Renal cortical epithelial cell (primary cell): ENCODE measurements around the gene KRTAP5-3. TPM values are rescaled to one million over a fixed set of nuclear protein-coding genes. Genes with fewer than 3 reads are reported as not detected.
"Not testable (repeated sequence)": the region's sequence is repeated elsewhere in the genome, so short reads cannot be mapped to it uniquely, and the experiment has no call there.

ENCODE experiments used
- DNase-seq: peaks from one replicate; pipeline ENCODE4 v3.0.0-alpha.2; 2011; ENCODE audit warnings: low read depth
- total RNA-seq: library from RNA; depleted of rRNA; stranded (reverse); fragments of >200 nt; gene quantifications from 2 replicates; pipeline ENCODE4 v1.2.3, GENCODE V29; 2014

The KRTAP5-3 gene
- total RNA-seq, 1 donor from 2014 or later: not detected

GRCh38 chr11:1582909-1583308 is 25.4 kb downstream of the KRTAP5-3 start:
- DNase-seq: not testable (repeated sequence)

DNA sequence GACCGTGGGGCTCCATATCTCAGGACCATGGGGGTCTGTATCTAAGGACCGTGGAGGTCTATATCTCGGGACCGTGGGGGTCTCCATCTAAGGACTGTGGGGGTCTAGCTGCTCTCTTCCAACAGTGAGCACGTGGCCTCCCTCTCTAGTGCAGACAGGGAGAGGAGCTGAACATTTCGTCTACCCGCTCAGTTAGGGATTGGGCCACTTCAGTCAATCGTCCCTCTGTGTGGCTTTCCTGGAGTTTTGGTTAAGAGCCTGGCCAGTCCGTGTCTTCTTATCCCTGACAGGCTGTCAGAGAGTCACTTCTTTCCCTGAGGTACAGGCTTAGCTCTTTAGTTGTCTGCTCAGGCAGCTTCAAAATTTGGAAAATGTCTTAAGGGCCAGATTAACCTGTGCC is 26.3 kb downstream of the KRTAP5-3 start:
- no peak for DNase-seq

GRCh38 chr11:1576825-1577224 is 31.4 kb downstream of the KRTAP5-3 start:
- no peak for DNase-seq

DNA sequence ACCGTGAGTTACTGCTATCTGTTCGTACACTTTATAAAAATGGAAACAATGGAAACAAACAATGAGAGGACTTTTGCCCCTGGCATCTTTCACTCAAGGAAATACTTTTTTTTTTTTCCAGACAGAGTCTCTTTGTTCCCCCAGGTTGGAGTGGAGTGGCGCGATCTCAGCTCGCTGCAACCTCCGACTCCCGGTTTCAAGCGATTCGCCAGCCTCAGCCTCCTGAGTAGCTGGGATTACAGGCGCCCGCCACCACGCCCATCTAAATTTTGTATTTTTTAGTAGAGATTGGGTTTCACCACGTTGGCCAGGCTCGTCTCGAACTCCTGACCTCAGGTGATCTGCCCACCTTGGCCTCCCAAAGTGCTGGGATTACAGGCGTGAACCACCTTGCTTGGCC is 32.5 kb downstream of the KRTAP5-3 start:
- not testable (repeated sequence) for DNase-seq

- no peak for DNase-seq
Observed at GRCh38 chr11:1574933-1575242, 33.4 kb downstream of the KRTAP5-3 start.

DNA sequence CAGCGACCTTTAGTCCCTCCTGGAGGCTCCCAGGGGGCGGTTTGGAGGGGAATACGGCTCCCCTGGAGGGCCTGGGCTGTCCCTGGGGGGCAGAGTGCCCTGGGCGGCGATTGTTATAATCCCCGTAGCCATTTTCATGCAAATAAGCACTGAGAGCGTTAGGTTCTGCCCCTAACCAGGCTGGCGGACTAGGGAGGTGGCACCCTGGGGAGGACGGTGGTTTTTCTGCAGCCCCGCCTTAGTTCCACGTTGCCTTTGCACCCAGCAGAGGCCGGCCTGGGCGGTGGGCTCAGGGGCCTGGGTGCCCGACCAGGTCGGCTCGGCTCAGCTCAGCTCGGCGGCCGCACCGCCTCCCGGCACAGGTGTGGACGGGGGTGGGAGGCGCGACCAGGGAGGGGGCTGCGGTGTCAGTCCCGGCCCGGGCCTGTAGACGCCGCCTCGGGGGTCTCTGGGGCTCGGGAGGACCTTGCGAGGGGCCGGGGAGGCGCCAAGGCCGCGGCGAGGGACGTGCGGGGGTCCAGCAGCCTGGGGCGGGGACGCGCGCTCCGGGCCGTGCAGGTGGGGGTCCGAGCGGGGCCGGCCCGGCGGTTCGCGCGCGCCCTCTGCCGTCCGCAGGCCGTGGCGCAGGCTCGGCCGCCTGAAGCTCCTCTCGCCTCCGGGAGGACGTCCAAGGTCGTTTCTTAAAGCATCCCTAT is 33.9 kb downstream of the KRTAP5-3 start:
- DNase-seq: no peak

DNA sequence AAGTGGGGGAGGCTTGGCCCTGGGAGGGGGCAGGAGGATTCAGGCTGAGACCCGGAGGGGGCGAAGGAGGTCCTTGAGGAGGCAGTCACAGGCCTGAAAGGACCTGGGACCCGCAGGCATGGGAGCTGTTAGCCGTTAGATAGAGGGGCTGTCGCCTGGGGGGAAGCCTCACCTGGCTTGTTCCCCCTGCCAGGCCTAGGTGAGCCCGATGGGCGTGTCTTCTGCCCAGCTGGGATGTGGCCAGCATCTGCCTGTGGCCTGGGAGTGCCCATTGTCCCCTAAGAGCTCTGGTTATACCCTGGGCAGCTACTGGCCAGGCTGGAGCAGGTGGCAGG is 34.4 kb downstream of the KRTAP5-3 start:
- no peak for DNase-seq

- DNase-seq: no peak
Observed at GRCh38 chr11:1573077-1573902, 35.0 kb downstream of the KRTAP5-3 start.

DNA sequence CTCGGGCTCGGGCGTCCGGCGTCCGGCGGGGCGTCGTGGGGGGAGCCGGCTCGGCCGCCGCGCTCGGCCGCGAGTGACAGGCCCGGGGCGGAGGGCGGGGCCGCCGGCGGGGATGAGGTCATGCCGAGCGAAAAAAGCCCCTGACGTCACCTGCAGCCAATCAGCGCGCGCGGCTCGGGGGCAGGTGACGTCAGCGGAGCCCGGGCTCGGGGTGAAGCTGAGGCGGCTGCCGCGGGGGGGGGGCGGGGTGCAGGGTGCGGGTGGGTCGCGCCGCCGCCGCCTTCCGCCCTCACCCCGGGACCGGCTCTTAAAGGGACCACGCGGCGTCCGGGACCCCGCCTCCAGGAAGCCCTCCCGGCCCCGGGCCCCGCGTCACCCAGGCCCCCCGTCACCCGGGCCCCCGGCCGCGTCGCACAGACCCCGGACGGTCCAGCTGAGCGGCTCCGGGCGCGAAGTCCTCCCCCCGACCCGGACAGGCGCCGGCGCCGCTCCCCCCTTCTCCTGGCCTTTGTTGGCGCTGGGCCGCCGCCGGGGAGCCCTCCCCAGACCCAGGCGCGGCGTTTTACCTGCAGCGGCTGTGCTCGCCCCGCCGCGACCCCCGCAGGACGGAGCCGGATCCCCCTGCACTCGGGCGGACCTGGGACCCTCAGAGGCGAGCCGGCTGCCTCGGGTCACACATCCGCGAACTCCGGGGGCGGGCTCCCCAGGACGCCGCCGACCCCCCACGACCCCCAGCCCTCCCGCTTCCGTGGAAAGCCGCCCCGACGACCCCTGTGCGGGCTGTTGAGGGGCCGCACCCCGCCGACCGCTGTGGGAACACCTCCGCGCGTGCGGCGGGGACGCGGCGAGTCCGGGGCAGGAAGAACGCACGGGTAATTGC is 35.8 kb downstream of the KRTAP5-3 start, which contains the start of gene DUSP8:
Gene DUSP8 (minus strand): TSS at position 75 of the 880 bp plus-strand sequence. CDS start 6,445 bp downstream, outside the sequence.
- peak; percentile 20 for DNase-seq

DNA sequence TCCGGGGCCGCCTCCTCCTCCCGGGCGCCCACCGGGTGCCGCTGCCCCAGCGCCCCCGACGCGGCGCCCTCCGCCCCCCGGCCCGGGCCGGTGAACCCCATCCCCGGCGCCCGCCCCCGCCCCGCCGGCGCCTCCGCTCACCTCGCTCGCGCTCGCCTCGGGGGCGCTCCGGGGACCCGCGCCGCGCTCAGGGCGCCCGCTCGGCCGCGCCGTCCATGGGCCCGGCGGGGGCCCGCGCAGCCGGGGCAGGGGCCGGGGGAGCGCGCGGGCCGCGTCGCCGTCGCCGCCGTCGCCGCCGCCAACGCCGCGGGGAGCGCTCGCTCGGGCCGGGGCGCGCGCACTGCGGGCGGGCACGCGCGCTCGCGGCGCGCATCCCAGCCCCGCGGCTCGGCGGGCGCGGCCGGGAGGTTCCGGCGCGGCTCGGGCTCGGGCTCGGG is 36.5 kb downstream of the KRTAP5-3 start:
- no peak for DNase-seq

- DNase-seq: no peak
Observed at GRCh38 chr11:1570896-1571759, 37.1 kb downstream of the KRTAP5-3 start.

DNA sequence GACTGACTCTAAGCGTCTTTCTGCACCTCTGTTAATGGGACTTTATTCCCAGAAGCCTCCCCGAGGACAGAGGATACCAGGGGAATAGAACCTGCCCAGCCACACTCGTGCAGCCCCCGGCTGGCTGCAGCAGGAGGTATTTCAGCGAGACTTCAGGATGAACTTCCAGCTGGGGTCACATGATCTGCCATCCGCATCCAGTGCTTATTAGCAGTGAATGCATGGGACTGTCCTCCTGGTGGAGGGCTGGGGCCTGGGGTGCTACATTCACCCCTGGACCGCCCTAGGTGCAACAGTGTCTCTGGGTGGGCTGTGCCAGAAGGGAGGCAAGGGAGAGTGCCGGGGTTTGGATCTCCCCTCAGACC is 37.8 kb downstream of the KRTAP5-3 start:
- no peak for DNase-seq

- no peak for DNase-seq
Observed at GRCh38 chr11:1570001-1570453, 38.2 kb downstream of the KRTAP5-3 start.

GRCh38 chr11:1569251-1569780 is 38.9 kb downstream of the KRTAP5-3 start:
- DNase-seq: no peak

DNA sequence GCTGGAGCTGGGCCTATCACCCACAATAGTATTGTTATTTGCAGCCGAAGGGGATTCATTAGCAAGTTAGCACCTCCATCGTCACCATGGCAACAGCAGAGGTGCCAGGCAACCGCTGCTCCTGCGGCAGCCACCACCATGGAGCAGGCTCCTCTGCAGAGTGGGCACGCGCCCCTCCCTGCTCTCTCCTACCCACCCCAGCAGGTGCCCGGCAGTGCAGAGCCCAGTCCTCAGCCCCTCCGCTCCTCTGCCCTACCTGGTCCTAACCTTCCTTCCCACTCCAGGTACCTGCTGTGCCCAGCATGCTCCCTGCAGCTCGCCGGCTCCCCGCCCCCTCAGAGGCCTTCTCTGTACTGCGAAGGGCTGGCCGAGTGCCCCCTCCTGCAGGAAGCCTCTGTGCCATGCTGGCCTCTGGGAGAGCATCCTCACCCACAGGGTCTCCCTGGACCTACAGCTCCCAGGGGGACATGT is 39.8 kb downstream of the KRTAP5-3 start:
- DNase-seq: no peak

DNA sequence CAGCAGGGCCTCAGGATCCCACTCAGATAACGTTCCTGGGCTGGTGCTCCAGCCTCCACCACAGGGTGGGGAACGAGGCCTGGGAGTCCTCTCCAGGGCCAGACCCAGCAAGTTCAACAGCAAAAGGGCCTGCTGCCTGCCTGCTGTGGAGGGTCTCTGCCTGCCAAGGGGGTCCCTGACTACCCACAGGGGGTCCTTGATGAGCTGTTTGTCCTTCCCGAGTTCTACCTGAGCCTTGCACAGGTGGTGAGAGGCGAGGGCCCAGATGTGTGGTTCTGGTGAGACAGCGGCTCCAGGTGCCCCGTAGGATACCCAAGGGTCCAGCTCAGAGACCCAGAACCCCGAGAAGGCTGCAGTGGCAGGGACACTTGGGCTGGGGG is 40.6 kb downstream of the KRTAP5-3 start:
- no peak for DNase-seq

GRCh38 chr11:1567052-1567720 is 41.1 kb downstream of the KRTAP5-3 start:
- no peak for DNase-seq

DNA sequence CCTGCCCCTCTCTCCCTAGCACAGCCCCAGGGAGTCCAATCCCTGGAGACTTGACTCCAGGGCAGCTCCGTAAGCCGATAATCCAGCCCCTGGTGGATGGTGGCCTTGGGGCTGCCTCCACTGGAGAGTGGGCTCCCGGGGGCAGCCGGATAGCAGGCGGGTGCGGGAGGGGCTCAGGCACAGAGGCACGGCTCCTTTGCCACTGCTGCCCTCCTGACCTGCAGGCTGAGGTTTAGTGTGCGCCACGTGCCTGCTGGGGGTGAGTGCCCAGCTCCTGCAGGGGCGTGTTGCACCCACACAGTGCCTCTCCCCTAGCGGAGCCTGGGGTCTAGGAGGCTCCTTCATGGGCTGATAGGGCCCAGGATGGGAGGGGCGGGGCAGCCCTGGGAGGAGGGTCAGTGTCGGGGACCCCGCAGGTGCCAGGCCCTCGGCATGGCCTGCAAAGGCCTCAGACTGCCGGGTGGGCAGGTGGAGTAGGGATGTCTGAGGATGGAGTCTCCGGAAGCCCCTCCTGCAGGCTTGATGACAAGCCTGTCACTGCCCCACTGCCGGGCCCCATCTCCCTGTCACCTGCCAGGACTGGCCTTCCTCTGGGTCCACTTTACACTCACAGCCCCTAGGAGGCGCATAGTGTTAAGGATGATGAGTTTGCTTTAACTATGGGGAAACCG is 41.7 kb downstream of the KRTAP5-3 start:
- DNase-seq: no peak

GRCh38 chr11:1565904-1566247 is 42.4 kb downstream of the KRTAP5-3 start:
- DNase-seq: no peak
